Tibial nerve (tissue), 4 donors: Measurements from ENCODE around the gene PKLR. TPM values are rescaled to one million over a fixed set of nuclear protein-coding genes. Genes with fewer than 3 reads are reported as not detected.

Experiments
- DNase-seq, 2 donors: peaks; one replicate each; pipeline ENCODE4 v3.0.0-alpha.2; 2019; ENCODE audit warnings: low spot score in 2 of 2
- H3K27ac ChIP-seq, 4 donors: fragments of 200-600 bp; sonication (generic) in 3 of 4; one replicate each; pipeline ENCODE4 v1.5.1; 2017 to 2019; ENCODE audit warnings: mild to moderate bottlenecking in 1 of 4
- H3K27me3 ChIP-seq, 2 donors: fragments of 200-600 bp; sonication (generic) in 1 of 2; one replicate each; pipeline versions ENCODE4 v1.5.1 to v1.6.0; 2017 to 2019
- H3K36me3 ChIP-seq, 3 donors: fragments of 200-600 bp; sonication (generic); one replicate each; pipeline ENCODE4 v1.5.1; 2018 to 2019
- H3K4me1 ChIP-seq, 4 donors: fragments of 200-600 bp; sonication (generic) in 3 of 4; one replicate each; pipeline ENCODE4 v1.5.1; 2017 to 2019
- H3K4me3 ChIP-seq, 4 donors: fragments of 200-600 bp; sonication (generic) in 3 of 4; one replicate each; pipeline ENCODE4 v1.5.1; 2017 to 2019; ENCODE audit warnings: mild to moderate bottlenecking in 1 of 4, moderate library complexity in 1 of 4
- H3K9me3 ChIP-seq, 4 donors: fragments of 200-600 bp; sonication (generic) in 3 of 4; one replicate each; pipeline ENCODE4 v1.5.1; 2017 to 2019
- CTCF ChIP-seq, 5 experiments: fragments of 200-600 bp in 3 of 5; fragments of 450-650 bp in 2 of 5; sonication (generic) in 3 of 5; IDR thresholded peaks; one replicate each; pipeline ENCODE4 v1.5.1; 2016 to 2019; ENCODE audit warnings: antibody characterized with exemption in 5 of 5, mild to moderate bottlenecking in 3 of 5, moderate library complexity in 2 of 5
- EP300 ChIP-seq, 2 donors: sonication (generic); formaldehyde crosslinking; IDR thresholded peaks; one replicate each; pipeline ENCODE4 v1.6.1; 2017; ENCODE audit warnings: antibody characterized with exemption in 2 of 2, mild to moderate bottlenecking in 1 of 2
- POLR2A ChIP-seq, 2 donors: fragments of 450-650 bp; IDR thresholded peaks; one replicate each; pipeline ENCODE4 v1.6.1; 2017; ENCODE audit warnings: antibody characterized with exemption in 2 of 2, mild to moderate bottlenecking in 2 of 2, moderate library complexity in 2 of 2
- WGBS, 2 donors: methylation state at CpG; one replicate each; pipeline ENCODE4 v1.1.5; 2018; 5-methylcytosine and 5-hydroxymethylcytosine counted together
- total RNA-seq, 4 donors: library from RNA; depleted of rRNA; stranded (reverse); fragments of >200 nt; gene quantifications; one replicate each; pipeline ENCODE4 v1.1.0, GENCODE V29; 2016

PKLR gene
- total RNA-seq, 4 donors from 2014 or later = 0.20 to 0.66 (median 0.21) TPM; not detected in 1

- 93 to 98% methylated on average over 2 of the region's 2 CpGs for WGBS, 2 donors
- Histone ChIP-seq H3K27me3 (no peaks in the 10 kb centered on the region), H3K4me3 (no peak overlapping the region), H3K27ac (no peak overlapping the region), H3K36me3 (peaks cover 0 to 51% (median 0%) of the 10 kb centered on the region in 3 donors), H3K9me3 (no peaks in the 10 kb centered on the region), H3K4me1 (no peaks in the 10 kb centered on the region)
- no peak for DNase-seq
- TF ChIP-seq CTCF (IDR thresholded peaks at IDR 0.05) (no peak), POLR2A (IDR thresholded peaks at IDR 0.05) (no peak), EP300 (IDR thresholded peaks at IDR 0.05) (no peak)
Observed at GRCh38 chr1:155286544-155286943, 14.7 kb downstream of the PKLR start.

DNA sequence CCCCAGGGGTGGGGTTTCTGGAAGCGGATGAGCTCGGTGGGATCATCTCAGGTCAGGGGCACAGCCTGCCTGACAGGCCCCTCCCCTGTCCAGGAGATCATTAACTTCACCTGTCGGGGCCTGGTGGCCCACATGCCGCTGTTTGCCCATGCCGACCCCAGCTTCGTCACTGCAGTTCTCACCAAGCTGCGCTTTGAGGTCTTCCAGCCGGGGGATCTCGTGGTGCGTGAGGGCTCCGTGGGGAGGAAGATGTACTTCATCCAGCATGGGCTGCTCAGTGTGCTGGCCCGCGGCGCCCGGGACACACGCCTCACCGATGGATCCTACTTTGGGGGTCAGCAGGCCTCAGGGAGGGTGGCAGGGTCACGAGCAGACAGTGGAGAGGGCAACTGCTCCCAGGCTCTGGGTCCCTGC, 15.6 kb downstream of the PKLR start:
- 86 to 93% methylated on average over 14 to 18 of the region's 18 CpGs for WGBS, 2 donors
- H3K9me3 ChIP-seq = no peaks in the 10 kb centered on the region

GRCh38 chr1:155285063-155285462, 16.2 kb downstream of the PKLR start:
- H3K36me3 ChIP-seq = peaks cover 0 to 49% (median 0%) of the 10 kb centered on the region in 3 donors
- no peak for TF ChIP-seq POLR2A (IDR thresholded peaks at IDR 0.05)
- TF ChIP-seq CTCF (IDR thresholded peaks at IDR 0.05) = no peak
- no peak for TF ChIP-seq EP300 (IDR thresholded peaks at IDR 0.05)
- no peaks in the 10 kb centered on the region for H3K4me1 ChIP-seq
- no peaks in the 10 kb centered on the region for H3K9me3 ChIP-seq
- no peak overlapping the region for H3K4me3 ChIP-seq
- H3K27ac ChIP-seq = no peak overlapping the region
- WGBS, 2 donors = 89 to 95% methylated on average over 12 to 14 of the region's 14 CpGs
- H3K27me3 ChIP-seq = no peaks in the 10 kb centered on the region
- DNase-seq = no peak

More for the DNA sequence above, 15.6 kb downstream of the PKLR start:
- Histone ChIP-seq H3K27me3 (no peaks in the 10 kb centered on the region), H3K4me3 (no peak overlapping the region), H3K27ac (no peak overlapping the region), H3K36me3 (peaks cover 0 to 51% (median 0%) of the 10 kb centered on the region in 3 donors), H3K4me1 (no peaks in the 10 kb centered on the region)
- no peak for TF ChIP-seq POLR2A (IDR thresholded peaks at IDR 0.05)
- TF ChIP-seq EP300 (IDR thresholded peaks at IDR 0.05) = no peak
- no peak for TF ChIP-seq CTCF (IDR thresholded peaks at IDR 0.05)
- DNase-seq = no peak

GRCh38 chr1:155284476-155284875, 16.8 kb downstream of the PKLR start:
- WGBS, 2 donors = 88 to 89% methylated on average over 12 of the region's 12 CpGs
- no peak for TF ChIP-seq CTCF (IDR thresholded peaks at IDR 0.05)
- TF ChIP-seq EP300 (IDR thresholded peaks at IDR 0.05) = no peak
- TF ChIP-seq POLR2A (IDR thresholded peaks at IDR 0.05) = no peak
- DNase-seq = no peak
- H3K36me3 ChIP-seq = peaks cover 0 to 47% (median 0%) of the 10 kb centered on the region in 3 donors
- no peak overlapping the region for H3K27ac ChIP-seq
- no peaks in the 10 kb centered on the region for H3K4me1 ChIP-seq
- H3K4me3 ChIP-seq = no peak overlapping the region
- H3K27me3 ChIP-seq = no peaks in the 10 kb centered on the region
- no peaks in the 10 kb centered on the region for H3K9me3 ChIP-seq

GRCh38 chr1:155282488-155283091, 18.6 kb downstream of the PKLR start:
- Histone ChIP-seq H3K4me1 (peaks cover 0 to 14% (median 8%) of the 10 kb centered on the region in 4 donors), H3K27ac (no peak overlapping the region), H3K36me3 (peaks cover 0 to 33% (median 0%) of the 10 kb centered on the region in 3 donors), H3K27me3 (no peaks in the 10 kb centered on the region), H3K9me3 (no peaks in the 10 kb centered on the region), H3K4me3 (no peak overlapping the region)
- TF ChIP-seq EP300 (IDR thresholded peaks at IDR 0.05) = no peak
- TF ChIP-seq CTCF (IDR thresholded peaks at IDR 0.05) = no peak
- no peak for TF ChIP-seq POLR2A (IDR thresholded peaks at IDR 0.05)
- 91 to 93% methylated on average over 29 of the region's 29 CpGs for WGBS, 2 donors
- DNase-seq = no peak
